GM19455 (cell line): Measurements from ENCODE around the gene PAQR3.
"Not testable (repeated sequence)": the region's sequence is repeated elsewhere in the genome, so short reads cannot be mapped to it uniquely, and the experiment has no call there.

ENCODE experiments used
- ATAC-seq: cut with Tn5 transposase; IDR thresholded peaks from one replicate; pipeline ENCODE4 v1.9.1; 2021; ENCODE audit not compliant: unreplicated experiment

Gene PAQR3

GRCh38 chr4:78930016-78930629, 9.1 kb downstream of the PAQR3 start:
- no peak for ATAC-seq

GRCh38 chr4:78928835-78929234, 10.4 kb downstream of the PAQR3 start:
- ATAC-seq: no peak

DNA sequence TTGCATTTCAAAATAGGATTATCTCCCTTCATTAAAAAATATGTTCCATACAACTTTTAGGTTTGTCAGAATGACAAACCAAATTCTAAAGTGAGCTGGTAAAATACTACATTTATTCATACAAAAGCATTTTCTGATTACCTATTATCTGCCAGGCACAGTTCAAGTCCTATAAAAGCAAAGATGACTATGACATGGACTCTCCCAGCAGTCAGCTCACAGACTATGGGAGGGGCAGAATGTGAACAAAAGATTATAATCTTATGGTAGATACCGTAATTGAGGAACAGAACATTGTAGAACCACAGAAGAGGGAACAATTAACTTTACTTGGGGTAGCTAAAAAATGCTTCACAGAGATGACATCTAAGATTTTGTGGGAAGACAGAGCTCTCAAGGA, 12.4 kb downstream of the PAQR3 start:
- ATAC-seq: no peak

GRCh38 chr4:78923464-78924312, 15.6 kb downstream of the PAQR3 start:
- no peak for ATAC-seq

- ATAC-seq: no peak
Measured at GRCh38 chr4:78922207-78922606, 17.0 kb downstream of the PAQR3 start.

DNA sequence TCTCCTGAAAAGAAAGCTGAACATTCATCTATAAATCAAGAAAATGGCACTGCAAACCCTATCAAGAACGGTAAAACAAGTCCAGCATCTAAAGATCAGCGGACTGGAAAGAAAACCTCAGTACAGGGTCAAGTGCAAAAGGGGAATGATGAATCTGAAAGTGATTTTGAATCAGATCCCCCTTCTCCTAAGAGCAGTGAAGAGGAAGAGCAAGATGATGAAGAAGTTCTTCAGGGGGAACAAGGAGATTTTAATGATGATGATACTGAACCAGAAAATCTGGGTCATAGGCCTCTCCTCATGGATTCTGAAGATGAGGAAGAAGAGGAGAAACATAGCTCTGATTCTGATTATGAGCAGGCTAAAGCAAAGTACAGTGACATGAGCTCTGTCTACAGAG, 28.6 kb downstream of the PAQR3 start:
- ATAC-seq: no peak

GRCh38 chr4:78908974-78909373, 30.3 kb downstream of the PAQR3 start:
- ATAC-seq: not testable (repeated sequence)

GRCh38 chr4:78907638-78908037, 31.6 kb downstream of the PAQR3 start:
- no peak for ATAC-seq

DNA sequence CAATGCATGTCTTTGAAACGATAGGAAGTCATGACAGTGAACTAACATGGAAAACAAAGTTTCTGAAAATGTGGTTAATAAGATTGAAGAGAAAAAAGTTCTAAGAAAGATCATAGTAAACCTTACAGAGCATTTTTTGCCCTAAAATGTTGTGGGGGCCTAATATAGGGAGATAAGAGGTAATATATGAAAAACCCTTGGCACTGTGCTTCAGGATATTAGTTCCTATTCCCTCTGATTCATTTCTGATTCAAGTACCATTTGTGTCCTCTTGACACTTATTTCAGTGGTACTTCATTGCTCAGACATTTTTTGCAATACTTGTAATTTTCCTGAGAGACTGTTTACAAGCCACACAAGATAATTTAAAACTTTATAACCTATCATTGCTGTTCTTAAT, 35.1 kb downstream of the PAQR3 start:
- ATAC-seq: no peak

- no peak for ATAC-seq
Measured at GRCh38 chr4:78902298-78902697, 36.9 kb downstream of the PAQR3 start.

- ATAC-seq: no peak
Measured at GRCh38 chr4:78901882-78902281, 37.4 kb downstream of the PAQR3 start.

DNA sequence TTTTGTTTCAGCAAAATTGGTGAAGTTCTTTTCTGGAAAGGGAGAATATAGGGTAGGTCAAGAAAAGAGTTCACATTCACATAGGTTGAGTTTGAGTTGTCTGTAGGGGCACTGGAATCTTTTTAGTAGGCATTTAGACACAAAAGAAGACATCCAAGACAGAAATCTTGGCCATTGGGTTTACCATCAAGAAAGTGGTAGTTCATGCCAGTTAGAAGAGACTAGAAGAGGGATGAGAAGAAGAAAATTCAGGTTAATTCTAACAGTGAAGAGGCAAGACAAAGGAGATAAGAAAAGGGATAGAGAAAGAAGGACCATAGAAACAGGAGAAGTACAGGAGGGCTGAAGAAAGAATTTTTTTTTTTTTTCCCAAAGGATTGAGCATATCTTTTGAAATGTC, 39.9 kb downstream of the PAQR3 start:
- ATAC-seq: no peak

DNA sequence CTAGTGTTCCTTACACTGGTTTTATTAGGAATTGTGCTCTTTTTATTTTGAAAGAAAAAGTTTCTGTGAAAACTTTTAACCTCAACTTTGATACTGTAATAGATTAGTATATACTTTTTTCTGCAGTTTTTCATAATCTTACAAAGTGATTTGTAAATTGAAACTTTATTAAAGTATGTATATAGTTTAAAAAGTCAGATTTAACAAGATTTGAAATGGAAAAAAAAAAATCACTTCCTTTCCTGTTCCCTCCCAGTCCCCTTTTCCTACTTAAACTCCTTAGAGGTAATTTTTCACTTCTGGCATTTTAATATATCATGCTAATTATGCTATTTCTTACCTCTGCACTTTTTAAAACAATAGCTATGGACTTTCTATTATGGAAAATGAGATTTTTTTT, 49.3 kb downstream of the PAQR3 start:
- ATAC-seq: no peak

- no peak for ATAC-seq
Measured at GRCh38 chr4:78885598-78885997, 53.6 kb downstream of the PAQR3 start.

DNA sequence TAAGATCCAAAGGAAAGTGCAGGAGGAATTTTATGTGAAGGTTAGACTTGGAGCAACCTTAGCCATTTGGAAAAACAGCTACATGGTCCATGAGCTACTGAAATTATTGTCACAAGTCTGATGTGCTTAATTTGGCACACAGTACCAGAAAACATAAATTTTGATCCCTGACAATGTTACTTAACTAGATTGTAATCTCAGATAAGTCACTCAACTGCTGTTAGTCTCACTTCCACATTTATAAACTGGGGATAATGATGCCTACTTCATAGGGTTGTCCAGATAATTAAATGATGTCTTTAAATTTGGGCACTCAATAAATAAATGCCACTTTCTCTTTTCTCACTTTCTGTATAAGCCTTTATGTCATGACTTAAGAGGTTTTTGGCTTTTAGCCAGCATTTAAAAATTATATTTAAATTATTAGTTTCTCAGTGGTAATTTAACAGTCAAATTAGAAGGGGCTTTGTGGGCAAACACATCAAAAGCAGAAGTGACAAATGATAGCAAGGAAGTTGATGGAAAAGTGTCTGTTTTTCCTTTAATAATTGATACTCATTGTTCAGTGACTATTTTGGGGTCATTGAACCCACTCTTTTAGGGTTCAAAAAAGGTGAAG, 58.3 kb downstream of the PAQR3 start:
- no peak for ATAC-seq

GRCh38 chr4:78878031-78878430, 61.2 kb downstream of the PAQR3 start:
- ATAC-seq: no peak

GRCh38 chr4:78876568-78877320, 62.5 kb downstream of the PAQR3 start:
- no peak for ATAC-seq

DNA sequence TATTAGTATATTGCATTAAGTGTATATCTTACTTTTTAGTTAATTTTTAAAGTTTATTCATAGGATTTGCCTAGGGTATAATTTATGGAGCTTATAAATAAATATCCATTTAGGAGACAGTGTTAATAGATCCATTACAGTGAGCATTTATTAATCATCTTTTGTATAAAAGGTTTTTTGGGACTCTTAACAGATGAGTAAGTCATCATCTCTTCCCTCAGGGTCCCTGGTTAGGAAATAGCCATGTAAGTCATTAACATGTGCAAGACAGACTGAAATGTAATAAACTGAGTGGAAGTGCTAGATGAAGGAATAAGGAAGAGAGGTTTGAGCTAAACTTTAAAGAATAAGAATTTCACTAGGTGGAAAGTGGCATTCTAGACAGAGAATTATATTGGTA, 69.2 kb downstream of the PAQR3 start:
- no peak for ATAC-seq

DNA sequence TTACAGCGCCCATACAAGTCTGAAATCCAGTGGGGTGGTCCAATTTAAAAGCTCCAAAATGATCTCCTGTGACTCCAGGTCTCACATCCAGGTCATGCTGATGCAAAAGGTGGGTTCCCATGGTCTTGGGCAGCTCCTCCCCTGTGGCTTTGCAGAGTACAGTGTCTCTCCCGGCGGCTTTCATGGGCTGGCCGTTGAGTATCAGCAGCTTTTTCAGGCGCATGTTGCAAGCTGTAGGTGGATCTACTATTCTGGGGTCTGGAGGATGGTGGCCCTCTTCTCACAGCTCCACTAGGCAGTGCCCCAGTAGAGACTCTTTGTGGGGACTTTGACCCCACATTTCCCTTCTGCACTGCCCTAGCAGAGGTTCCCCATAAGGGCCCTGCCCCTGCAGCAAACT, 70.5 kb downstream of the PAQR3 start:
- ATAC-seq: not testable (repeated sequence)

DNA sequence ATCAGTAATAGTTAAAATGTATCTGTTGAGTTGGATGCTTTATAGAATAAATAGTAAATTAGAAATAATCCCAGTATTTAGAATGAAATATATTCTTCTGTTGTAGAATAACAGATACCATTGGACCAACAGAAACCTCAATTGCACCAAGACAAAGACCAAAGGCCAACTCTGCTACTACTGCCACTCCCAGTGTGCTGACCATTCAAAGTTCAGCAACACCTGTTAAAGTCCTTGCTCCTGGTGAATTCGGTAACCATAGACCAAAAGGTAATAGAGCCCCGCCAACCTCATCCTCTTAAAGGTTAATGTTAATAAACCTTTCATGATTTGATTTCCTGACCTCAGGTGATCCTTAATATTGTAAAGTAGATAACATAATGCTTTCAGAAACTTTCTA, 73.8 kb downstream of the PAQR3 start:
- ATAC-seq: no peak

- no peak for ATAC-seq
Measured at GRCh38 chr4:78864405-78865024, 74.7 kb downstream of the PAQR3 start.
